ENCODE data around the gene LAMTOR2. TPM values are rescaled to one million over a fixed set of nuclear protein-coding genes. Genes with fewer than 3 reads are reported as not detected.

The LAMTOR2 gene
- polyA plus RNA-seq, 4 donors: 53.9 to 67.9 (median 60.2) TPM

DNA sequence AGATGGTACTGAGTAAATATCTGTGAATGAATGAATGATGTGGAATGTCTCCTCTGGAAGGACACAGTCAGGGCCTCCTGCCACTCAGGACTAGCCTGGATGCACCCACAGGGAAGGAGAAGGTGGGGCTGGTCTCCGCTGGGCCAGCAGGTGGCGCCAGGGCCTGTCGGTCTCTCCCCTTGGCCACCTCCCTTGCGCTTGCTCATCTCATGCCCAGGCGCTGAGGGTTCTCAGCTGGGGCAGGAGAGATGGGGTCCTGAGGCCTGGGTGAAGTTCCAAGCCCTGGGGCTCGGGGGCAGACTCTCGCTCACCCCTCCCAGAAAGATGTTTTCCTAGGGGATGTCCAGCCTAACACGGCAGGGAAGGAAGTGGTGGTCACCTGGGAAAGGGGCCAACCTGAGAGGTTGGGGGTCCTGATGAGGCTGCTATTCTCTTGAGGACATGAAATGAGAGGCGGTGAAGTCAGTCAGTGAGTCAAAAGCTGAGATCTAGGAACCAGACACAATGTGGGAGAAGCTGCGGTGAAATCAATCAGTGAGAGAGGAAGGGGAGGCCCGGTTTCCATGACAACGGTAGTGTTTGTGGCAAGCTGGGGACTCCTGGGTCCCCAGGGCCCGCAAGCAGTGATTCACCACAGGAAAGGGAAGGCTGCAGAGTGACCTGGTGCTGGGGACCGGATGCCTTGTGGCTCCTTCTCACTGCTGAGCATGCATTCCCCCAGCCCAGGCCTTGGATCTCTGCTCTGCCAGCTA is 42.2 kb downstream of the LAMTOR2 start:
- DNase-seq (ENCODE audit: low read depth in 4 of 4, low spot score in 2 of 4): no peak

DNA sequence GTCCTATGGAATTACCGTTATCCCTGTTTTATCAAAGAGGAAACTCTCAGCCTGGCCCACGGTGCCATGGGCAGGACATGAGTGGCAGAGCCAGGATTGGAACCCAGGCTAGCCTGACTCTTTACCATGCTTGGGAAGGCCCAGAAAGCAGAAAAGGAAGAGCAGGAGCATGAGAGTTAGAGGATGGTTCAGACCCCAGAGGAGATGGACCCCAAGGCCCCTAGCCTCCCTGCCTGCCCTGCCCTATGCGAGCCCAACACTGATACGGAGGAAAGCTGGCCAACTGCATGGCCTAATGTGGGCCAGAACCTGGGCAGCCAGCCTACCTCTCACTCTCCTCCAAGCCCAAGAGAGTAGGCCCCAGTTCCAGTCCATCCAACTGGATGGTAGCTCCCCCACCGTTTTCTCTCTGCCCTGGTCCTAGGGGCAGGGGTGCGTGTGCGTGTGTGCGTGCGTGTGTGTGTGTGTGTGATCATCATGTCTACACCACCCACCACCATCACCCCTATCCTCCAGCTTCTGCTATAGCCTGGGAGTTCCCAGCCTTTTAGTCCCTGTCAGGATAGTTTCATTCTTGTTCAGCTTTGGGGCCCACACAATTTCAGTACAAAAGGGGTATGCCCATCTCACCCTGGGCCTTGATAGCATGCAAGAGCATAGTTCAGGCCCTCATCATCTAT is 43.1 kb downstream of the LAMTOR2 start:
- no peak for DNase-seq (ENCODE audit: low read depth in 4 of 4, low spot score in 2 of 4)

DNA sequence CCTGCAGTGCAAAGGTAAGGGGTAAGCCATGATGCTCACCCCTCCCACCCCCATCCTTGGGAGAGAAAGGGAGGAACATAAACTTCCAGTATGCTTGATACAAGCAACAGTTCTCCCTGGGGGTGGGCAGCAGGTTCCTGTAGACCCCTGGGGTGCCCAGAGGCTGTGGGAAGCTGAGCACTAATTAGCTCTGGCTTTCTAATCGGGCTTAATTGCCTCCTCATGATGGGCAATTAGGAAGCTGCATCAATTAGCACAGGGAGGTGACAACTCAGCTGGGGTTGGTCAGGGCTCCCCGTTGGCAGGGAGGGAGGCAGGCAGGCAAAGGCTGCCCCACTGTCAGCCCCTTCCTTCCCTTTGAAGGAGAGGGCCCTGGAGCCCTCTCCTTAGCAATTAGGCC is 44.2 kb downstream of the LAMTOR2 start:
- DNase-seq (ENCODE audit: low read depth in 4 of 4, low spot score in 2 of 4): no peak

DNA sequence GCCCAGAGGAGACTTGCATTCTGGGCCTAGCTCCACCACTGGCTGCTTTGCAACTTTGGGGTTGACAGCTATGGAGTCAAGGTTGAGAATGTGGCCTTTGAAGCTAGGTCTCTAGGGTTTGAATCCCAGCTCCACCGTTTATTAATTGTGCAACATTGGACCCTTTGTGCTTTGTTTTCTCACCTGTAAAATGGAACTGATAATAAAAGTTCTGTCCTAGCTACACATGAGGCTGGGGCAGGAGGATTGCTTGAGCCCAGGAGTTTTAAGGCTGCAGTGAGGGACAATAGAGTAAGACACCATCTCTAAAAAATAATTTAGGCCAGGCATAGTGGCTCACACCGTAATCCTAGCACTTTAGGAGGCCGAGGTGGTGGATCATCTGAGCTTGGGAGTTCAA is 44.7 kb downstream of the LAMTOR2 start:
- no peak for DNase-seq (ENCODE audit: low read depth in 4 of 4, low spot score in 2 of 4)

DNA sequence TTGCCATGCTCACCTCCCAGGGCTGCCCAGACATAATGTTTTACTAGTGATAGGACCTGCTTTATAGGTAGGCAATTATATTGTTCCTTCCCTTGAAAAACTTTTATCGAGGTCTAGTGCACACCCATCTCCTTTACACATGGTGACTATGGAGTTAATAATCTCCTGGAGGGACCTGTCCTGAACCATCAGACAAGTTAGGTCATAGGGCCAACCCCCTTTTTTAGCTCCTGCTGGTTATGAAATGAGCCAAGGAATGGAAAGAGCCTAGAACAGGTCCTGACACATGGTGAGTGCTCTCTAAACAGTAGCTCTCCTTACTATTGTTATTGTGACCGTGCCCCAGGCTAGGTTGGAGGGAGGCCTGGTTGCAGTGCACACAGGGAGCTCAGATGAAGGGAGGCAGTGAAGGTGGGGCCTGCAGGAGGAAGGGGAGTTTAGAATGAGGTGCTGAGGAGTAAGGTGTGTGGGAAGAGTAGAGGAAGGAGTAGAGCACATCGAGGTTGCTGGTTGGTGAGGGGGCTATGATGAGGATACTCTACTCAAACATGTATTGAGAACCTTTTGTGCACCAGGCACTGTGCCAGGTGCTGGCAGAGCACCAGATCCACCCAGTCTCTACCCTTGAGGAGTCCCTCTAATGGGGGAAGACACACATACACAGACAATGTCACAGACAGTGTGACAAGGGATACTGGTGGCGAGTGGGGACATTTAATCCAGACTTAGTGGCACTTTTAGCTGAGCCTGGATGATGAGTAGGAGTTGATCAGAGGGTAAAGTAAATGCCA is 45.8 kb downstream of the LAMTOR2 start:
- no peak for DNase-seq (ENCODE audit: low read depth in 4 of 4, low spot score in 2 of 4)

DNA sequence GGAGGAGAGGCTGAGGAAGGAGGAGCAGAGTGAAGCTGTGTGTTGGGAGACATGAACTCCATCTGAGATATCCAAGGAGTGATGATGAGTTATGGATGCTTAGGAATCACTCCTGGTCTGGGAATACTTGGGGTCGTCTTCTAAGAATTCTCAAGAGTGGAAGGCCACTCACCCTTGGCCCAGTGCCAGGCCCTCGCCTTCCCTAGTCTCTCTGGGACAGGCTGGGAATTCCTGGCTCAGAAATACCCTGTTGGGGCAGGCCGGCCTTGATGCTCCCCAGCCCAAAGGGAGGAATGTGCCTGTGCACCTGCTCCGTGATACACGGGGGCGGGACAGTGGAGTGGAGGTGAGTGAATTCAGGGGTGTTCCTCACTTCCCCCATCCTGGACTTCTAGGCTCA is 47.3 kb downstream of the LAMTOR2 start:
- no peak for DNase-seq (ENCODE audit: low read depth in 4 of 4, low spot score in 2 of 4)

DNA sequence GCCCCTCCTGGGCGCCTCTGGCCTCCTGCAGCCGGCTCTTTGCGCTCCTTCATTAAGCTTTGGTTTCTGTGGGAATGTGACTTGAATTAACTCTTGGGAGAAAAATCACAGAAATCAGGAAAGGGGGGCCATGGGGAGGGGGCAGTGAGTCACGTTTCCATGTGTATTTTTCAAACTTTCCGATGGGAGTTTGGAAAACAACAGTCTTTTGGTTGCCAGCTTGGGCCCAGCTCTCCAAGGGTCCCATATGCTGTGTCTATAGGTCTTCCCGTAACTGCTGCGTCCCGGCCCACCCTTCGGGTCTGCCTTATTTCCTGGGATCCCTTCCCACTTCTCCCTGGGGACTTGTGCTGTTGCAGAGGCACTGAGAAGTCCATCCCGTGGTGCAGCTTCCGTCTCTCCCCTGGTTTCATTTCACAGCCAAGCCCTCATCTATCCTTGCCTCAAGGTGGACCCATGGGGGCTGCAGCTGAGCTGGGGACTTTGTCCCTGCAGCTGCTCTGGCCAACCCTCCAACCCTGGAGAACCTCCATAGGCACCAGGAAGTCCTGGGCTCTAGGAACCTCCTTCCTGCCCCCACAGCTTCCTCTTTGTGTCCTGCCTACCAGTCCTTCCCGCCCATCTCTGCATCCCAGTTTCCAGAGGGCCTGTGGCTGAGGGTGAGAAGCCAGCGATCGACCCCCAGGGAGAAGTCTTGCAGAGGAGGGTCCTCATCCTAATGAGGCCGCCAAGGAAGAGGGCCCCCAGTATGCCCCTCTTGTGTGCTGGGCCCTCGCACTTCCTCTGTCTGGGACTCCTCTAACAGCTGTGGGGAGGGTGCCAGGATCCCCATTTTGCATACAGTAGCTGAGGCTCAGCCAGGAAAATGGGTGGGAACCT is 48.3 kb downstream of the LAMTOR2 start:
- DNase-seq (ENCODE audit: low read depth in 4 of 4, low spot score in 2 of 4): no peak

DNA sequence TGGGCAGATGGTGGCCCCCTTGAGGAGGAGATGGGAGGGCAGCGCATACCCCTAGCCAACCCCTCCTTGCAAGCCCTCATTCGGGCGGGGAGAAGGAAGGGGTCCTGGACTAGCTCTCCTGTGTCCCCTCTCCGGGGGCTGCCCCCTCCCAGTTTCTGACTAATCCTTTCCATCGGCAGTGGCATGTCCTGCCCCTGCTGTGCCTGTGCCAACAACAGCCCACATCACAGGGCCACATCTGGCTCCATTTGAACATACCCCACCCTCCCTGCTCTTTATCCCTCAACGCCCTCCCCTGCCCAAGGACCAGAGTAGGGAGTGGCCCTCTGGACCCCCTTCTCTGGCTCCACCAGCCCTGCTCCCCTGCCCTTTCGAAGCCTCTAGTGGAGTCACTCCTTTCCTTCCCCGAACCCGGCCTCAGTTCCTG is 49.0 kb downstream of the LAMTOR2 start:
- no peak for DNase-seq (ENCODE audit: low read depth in 4 of 4, low spot score in 2 of 4)

DNA sequence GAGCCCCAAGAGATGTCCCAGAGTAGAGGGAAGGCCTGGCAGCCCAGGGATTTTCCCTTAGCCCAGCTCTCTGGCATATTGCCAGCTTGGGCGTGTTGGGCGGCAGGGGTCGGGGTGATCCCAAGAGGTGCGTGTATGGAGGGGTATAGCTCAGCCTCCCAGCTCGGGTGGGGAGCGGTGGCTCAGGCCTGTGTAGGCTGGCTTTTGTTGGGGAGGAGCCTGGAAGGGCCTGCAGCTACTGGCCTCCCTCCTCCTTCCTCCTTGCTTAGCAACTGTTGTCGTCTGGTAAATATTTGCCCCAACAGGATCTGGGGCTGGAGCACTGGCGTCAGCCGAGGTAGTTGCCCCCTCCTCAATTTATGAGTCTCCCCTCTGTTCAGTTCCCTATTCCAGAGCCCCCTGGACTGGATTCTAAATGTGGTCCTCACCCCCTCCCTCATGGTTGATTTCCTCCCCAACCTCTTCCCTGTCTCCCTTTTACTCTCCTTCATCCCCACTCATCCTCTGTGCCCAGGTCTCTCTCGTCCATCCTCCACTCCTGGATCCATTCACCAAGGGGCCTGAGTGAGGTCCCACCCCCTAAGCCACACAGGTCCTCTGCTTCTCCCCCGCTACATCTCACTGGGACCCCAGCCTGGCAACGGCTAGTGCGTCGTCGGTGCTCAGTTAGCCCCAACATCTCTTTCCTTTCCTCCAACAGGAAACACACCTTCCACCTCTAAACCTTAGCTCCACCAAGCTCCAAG is 49.7 kb downstream of the LAMTOR2 start:
- DNase-seq (ENCODE audit: low read depth in 4 of 4, low spot score in 2 of 4): no peak

DNA sequence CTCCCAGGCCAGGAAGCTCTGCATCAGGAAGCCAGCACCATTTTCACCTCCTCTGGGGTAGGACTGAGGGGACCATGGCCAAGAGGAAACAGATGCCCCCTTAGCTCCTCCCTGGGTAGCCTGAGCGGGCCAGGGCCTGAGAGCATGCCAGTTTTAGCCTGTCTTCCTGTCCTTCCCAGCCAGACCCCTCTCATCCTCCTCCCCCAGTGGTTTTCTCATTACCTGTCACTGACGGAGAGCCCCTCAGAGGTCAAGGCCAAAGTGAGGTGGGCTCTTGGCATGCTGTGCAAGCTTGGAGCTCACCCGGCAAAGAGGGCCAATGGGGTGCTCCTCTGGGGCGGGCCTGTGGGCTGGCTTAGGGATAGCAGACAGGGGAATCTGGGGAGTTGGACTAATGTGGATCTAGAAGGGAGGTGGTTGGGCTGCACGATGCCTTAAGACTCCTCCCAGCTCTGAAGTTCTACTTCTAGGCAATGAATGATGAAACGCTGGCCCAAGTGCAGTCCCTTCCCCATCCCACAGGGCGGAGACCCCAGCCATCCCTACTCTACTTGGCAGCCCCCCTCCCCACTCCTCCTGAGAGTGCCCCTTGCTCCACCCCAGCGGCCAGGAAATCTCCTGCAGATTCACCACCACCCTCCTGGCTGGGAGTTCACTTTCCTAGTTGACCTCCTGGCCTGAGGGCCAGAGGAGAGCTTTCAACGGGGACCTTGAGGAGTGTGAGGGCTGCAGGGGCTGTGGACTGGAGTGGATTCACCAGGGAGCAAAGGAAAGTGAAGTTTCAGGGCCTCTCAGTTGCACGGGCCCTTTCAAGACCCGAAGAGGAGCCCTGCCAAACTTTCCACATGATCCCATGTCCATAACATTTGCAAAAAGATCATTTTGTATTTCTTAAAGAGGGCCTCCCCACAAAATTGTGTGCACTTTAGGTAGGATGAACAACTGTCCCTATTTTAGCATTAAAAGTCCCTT is 50.6 kb downstream of the LAMTOR2 start:
- DNase-seq (ENCODE audit: low read depth in 4 of 4, low spot score in 2 of 4): no peak

DNA sequence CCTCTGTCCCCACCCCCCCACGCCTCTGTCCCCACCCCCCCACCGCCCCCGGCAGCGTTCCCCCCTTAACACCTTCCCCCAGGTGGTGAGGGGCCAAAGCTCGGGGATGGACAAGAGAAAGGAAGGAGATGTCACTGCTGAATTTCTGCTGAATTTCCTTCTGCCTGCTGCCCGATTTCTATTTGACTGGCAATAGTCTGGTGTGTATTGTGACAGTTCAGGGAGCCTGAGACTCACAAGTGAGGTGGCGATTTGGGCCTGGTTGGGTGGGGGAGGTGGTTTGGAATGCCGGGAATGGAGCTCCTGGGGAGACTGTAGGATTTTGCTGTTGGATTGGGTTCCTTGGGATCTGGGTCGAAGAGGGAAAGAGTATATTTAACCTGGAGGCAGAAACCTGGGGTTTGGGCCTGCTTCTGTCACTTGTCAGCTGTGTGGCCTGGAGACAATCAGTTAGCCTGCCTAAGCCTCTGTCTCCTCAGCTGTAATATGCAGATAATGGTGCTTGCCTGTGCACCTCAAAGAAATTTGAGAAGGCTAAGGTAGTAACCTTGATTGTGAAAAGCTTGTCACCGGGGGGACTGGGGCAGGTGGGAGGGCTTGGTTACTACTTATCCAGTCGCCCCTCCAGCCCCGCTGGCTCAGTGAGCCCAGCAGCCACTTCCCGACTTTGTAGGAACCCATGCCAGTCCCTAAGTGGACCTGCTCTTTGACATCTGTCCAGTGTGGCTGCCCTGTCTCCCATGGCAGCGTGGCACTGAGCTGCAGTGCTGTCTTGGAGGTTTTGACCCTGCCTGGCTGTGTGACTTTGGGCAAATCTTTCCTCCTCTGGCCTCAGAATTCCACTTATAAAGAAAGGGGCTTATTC is 52.3 kb downstream of the LAMTOR2 start:
- no peak for DNase-seq (ENCODE audit: low read depth in 4 of 4, low spot score in 2 of 4)

DNA sequence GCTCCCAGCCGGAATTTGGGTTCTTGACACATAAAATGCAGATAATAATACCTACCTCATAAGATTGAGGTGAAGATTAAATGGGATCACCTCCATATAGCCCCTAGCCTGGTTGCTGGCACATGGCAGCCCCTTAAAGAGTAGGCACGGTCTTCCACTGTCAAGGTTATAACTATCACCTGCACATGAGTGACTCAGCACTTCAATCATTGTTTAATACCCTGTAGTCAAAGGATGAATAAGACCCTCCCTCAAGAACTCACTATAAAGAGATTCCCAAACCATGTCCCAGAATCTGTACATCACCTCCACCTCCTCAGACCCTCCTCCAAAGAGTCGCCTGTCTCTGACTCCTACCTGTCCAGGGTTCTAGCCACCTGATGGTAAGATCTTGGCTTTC is 53.5 kb downstream of the LAMTOR2 start:
- DNase-seq (ENCODE audit: low read depth in 4 of 4, low spot score in 2 of 4): no peak

Other genes starting within 250 kb of the LAMTOR2 start
- gene GON4L, start 197.6 kb upstream of the LAMTOR2 start, polyA plus RNA-seq (ENCODE audit: insufficient read length in 4 of 4): 10 to 100 TPM; 31.1 to 62.9 (median 50.4) TPM
- 10 to 100 TPM; 17.2 to 21.4 (median 20.4) TPM for gene SYT11, start 195.2 kb upstream of the LAMTOR2 start, polyA plus RNA-seq (ENCODE audit: insufficient read length in 4 of 4)
- 10 to 100 TPM; 42.9 to 60.3 (median 47.6) TPM for gene RIT1, start 143.4 kb upstream of the LAMTOR2 start, polyA plus RNA-seq (ENCODE audit: insufficient read length in 4 of 4)
- gene KHDC4, start 120.4 kb upstream of the LAMTOR2 start, polyA plus RNA-seq (ENCODE audit: insufficient read length in 4 of 4): 10 to 100 TPM; 39.4 to 88.1 (median 60.5) TPM
- gene RXFP4, start 113.1 kb upstream of the LAMTOR2 start, polyA plus RNA-seq (ENCODE audit: insufficient read length in 4 of 4): under 1 TPM; 0.14 to 0.23 (median 0.19) TPM
- gene ARHGEF2, start 76.2 kb upstream of the LAMTOR2 start, polyA plus RNA-seq (ENCODE audit: insufficient read length in 4 of 4): 10 to 100 TPM; 77.9 to 97.8 (median 81.2) TPM
- gene SSR2, start 33.8 kb upstream of the LAMTOR2 start, polyA plus RNA-seq (ENCODE audit: insufficient read length in 4 of 4): 100 to 1,000 TPM; 349 to 450 (median 397) TPM
- 10 to 100 TPM; 46.9 to 61.7 (median 51.8) TPM for gene UBQLN4, start 984 bp upstream of the LAMTOR2 start, polyA plus RNA-seq (ENCODE audit: insufficient read length in 4 of 4)
- gene RAB25, start 6.4 kb downstream of the LAMTOR2 start, polyA plus RNA-seq (ENCODE audit: insufficient read length in 4 of 4): 10 to 100 TPM; 51.0 to 63.6 (median 55.5) TPM
- 10 to 100 TPM; 40.9 to 53.6 (median 46.9) TPM for gene MEX3A, start 27.7 kb downstream of the LAMTOR2 start, polyA plus RNA-seq (ENCODE audit: insufficient read length in 4 of 4)
- gene LMNA, start 59.9 kb downstream of the LAMTOR2 start, polyA plus RNA-seq (ENCODE audit: insufficient read length in 4 of 4): 100 to 1,000 TPM in 3 of 4 donors, 10 to 100 TPM in 1; 81.2 to 114 (median 104) TPM
- gene SEMA4A, start 98.8 kb downstream of the LAMTOR2 start, polyA plus RNA-seq (ENCODE audit: insufficient read length in 4 of 4): 10 to 100 TPM; 18.3 to 24.5 (median 22.1) TPM
- 10 to 100 TPM; 23.5 to 32.0 (median 28.6) TPM for gene SLC25A44, start 139.3 kb downstream of the LAMTOR2 start, polyA plus RNA-seq (ENCODE audit: insufficient read length in 4 of 4)
- 100 to 1,000 TPM in 2 of 4 donors, 10 to 100 TPM in 2; 78.4 to 103 (median 97.6) TPM for gene PMF1, start 158.2 kb downstream of the LAMTOR2 start, polyA plus RNA-seq (ENCODE audit: insufficient read length in 4 of 4)
- gene BGLAP, start 187.4 kb downstream of the LAMTOR2 start, polyA plus RNA-seq (ENCODE audit: insufficient read length in 4 of 4): 1 to 10 TPM; 1.0 to 7.5 (median 4.3) TPM
- 1 to 10 TPM; 2.9 to 8.0 (median 4.9) TPM for gene PAQR6, start 193.3 kb downstream of the LAMTOR2 start, polyA plus RNA-seq (ENCODE audit: insufficient read length in 4 of 4)
- 10 to 100 TPM; 54.5 to 76.2 (median 62.1) TPM for gene SMG5, start 228.0 kb downstream of the LAMTOR2 start, polyA plus RNA-seq (ENCODE audit: insufficient read length in 4 of 4)
- gene TMEM79, start 229.5 kb downstream of the LAMTOR2 start, polyA plus RNA-seq (ENCODE audit: insufficient read length in 4 of 4): 1 to 10 TPM; 4.8 to 8.2 (median 7.0) TPM
- 10 to 100 TPM; 54.6 to 73.3 (median 65.4) TPM for gene GLMP, start 240.9 kb downstream of the LAMTOR2 start, polyA plus RNA-seq (ENCODE audit: insufficient read length in 4 of 4)
- not detected for gene VHLL, start 244.5 kb downstream of the LAMTOR2 start, polyA plus RNA-seq (ENCODE audit: insufficient read length in 4 of 4)